Measurements from ENCODE around the gene SSBP3.
"Not testable (repeated sequence)": the region's sequence is repeated elsewhere in the genome, so short reads cannot be mapped to it uniquely, and the experiment has no call there.

The SSBP3 gene

DNA sequence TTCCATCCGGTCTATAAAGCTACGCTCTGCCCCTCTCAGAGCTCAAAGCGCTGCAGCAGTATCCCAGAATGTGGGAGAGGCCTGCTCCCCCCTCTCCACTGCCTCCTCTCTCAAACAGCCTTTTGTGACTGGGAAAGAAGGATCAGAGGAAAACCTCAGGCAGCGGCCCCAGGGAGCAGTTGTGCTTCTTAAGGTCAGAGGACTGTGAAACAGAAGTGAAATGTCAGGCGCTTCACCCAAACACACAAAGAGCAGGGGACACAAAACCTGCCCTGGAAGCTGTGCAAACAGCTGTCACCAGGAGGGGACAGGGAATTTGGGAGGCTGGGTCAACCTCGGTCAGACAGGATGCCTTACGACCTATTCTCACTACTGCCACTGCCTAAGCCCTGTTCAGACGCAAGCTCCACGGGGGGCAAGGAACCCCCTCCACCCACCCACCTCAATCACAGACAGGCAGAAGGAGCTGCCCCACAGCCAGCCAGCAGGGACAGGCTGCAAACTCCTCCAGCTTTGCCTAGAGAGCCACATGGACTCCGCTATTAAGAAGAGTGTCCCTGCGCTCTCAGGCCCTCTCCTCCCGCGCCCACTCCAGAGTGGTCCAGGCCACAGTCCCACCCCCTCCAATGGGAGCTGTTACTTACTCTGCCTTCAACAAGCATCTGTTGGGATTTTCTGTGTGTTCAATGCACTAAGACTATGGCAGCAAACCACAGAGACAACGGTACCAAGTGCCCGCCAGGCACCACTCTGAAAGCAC is 14.6 kb downstream of the SSBP3 start:
- no peak for DNase-seq

DNA sequence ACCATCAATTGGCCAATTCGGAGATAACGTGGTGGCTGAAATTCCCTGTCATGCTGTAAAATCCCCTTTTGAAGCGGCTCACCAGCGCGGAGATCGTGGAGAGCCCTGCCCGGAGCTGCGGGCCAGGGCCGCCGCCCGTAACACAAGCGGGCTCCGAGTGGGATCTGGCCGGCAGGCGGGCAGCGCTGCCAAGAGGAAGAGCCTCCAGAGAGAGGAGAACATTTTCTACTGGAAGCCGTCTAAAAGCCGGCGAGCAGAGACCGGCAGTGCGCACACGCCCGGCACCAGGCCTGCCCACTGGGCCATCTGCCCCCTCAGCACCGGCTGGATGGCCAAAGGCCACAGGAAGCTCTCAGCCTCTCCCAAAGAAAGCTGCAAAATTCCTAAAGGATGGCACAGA is 15.5 kb downstream of the SSBP3 start:
- no peak for DNase-seq

DNA sequence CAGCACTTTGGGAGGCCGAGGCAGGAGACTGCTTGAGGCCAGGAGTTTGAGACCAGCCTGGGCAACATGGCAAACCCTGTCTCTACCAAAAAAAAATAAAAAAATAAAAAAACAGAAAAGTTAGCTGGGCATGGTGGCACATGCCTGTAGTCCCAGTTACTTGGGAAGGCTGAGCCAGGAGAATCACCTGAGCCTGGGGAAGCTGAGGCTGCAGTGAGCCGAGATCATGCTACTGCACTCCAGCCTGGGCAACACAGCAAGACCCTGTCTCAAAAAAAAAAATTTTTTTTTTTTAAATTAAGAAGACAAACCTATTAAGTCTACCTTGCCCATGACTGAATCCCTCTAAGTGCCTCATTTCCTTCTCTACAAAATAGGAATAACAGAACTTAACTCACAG is 16.6 kb downstream of the SSBP3 start:
- not testable (repeated sequence) for DNase-seq

DNA sequence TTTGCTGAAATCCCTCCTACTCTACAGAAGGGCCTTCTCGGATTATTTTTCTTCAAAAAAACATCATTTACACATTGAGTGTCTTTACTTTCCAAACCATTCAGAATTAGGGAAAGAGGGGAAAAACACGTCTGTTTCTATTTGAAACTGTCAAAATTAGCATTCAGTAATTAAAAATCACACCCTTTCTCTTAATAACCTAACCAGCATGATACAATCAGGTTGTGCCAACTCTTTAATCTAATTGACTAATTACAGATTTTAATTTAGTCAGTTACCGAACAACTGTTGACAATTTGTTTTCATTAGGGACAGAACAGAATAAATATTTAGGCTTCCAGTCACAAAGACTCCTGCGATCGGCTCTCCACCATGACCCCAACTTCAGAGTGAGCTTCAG is 18.8 kb downstream of the SSBP3 start:
- no peak for DNase-seq

DNA sequence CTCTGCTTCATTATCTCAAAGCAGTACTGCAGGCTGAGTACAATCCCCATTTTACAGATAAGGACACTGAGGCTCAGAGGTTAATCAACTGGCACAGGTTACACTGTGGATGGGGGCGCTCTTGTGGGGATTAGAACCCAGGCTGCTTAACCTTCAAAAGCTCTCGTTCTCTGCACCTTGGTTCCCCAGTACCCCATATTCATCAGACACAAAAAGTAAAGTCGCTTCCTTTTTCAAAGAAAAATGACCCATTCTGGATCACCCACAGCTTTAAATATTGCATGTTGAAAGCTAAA is 20.5 kb downstream of the SSBP3 start:
- DNase-seq, result no peak

DNA sequence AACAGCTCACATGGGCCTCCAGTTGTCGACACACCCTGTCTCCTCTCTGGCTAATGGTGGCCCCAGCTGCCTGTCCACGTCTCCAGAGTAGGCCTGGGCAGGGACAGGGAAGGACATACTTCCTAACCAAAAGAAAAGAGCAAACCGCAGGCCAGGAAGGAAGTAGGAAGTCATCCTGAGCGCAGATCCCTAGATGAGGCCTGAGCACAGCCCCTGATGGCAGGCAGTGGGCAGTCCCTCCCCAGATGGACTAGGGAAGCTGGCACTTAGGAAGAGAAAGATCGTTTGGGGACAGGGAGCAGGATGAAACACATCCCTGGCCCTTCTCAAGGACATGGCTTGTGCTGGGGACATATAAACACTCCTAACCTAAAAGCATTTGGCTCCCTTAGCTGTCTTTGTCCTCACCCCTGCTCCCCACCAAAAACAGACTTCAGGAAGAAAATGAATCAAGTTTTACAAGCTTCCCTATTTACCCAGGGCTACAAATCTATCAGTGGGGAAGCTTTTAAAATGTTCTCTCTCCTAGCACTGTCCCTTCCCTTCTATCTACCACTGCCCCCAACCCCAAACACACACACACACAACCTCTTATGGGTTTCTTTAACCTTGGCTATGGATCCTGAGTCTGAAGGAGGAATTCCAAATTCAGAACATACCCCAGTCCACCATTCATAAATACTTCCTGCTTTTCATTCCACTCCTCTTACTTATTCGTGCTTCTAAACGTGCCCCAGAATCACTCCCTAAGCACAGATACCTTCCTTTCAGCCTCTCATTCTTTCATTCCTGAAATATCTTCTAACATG is 21.1 kb downstream of the SSBP3 start:
- no peak for DNase-seq

DNA sequence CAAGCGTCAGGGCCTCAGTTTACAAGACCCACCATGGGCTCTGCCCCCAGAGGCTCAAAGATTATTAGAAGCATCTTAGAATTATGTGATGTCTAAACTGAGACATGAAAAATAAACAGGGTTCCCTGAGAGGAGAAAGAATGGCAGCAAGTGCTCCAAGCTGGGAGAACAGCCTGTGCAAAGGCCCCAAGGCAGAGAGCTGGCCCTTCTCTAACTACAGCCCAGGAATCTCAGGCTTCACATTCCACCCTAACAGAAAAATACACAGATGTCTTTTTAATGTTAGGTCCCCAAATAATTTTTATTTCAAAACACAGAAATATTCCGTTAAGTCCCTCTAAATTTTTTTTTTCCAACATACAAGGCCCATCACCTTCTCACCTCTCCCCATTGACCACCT is 21.7 kb downstream of the SSBP3 start:
- DNase-seq, result no peak

DNA sequence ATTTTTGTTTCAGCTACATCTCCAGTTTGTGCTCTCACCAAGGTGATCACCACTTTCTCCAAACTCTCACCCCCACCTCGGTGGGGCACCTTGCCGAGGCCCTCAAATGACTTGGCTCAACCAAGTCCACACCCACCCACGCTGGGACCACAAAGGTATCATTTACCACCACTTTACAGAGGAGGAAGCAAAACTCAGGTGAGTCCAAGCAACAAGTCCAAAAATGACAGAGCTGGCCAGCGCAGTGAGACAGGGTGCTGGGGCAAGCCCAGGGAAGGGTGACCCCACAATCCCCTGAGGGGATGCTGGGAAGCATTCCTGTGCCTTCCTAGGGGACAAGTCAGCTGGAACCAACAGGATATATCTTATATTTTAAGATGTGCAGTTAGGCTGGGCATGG is 24.7 kb downstream of the SSBP3 start:
- DNase-seq, result no peak

DNA sequence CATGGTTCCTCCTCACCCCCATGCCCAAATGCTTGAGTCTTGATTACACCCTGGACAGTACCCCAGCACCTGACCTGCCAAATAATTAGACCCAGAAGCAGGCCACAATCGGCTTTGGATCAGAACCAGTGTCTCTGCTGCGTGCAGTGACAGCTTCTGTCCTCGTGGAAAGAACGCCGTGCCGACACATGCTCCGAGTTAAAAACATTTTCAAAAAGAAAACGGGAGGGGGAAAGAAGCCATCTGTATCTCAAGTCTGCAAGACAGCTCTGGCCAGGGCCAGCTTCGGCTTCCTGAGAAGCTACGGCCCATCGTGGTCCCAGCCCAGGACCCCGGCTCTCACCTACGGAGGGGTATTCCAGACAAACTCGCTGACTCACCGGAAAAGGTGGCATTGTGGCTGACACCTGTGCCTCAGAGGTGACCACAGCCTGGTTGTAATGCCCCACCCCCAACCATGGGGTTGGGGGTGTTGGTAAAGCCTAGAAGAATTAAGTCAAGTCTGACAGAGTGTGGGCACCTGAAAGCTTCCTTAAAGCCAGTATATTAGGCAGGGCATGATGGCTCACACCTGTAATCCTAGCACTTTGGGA is 25.8 kb downstream of the SSBP3 start:
- no peak for DNase-seq

DNA sequence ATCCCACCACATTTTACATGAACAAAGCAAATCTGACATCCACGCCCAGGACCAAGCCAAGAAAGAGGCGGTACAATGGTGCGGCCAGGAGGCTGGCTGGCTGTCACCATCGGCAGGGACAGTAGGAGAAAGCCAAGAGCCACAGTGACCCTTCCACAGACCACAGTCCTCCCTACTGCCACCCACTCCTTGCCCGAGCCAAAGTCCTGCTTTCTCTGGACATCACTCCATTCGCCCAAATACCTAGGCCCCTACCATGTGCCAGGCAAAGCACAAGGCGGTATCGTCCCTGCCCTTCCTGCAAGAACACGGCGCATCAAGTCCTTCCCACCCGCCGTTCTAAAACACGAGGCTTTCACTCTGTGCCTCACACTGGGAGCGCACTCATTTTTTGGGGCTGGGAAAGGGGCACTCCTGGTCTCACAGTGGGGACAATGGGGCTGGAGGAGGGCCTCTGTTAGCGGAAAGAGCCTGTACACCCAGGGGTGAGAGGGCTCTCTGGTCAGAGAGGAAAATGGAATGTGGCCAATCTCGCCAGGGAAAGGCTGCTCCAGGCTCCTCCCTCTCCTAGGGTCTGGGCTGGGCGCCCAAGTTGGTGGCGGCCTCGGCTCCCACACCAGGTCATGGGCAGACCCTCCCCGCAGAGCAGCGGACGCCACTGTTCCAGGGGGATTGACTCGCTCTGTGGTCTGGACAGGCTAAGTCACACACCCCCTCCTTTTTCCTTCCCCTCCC is 26.5 kb downstream of the SSBP3 start:
- DNase-seq, result no peak

DNA sequence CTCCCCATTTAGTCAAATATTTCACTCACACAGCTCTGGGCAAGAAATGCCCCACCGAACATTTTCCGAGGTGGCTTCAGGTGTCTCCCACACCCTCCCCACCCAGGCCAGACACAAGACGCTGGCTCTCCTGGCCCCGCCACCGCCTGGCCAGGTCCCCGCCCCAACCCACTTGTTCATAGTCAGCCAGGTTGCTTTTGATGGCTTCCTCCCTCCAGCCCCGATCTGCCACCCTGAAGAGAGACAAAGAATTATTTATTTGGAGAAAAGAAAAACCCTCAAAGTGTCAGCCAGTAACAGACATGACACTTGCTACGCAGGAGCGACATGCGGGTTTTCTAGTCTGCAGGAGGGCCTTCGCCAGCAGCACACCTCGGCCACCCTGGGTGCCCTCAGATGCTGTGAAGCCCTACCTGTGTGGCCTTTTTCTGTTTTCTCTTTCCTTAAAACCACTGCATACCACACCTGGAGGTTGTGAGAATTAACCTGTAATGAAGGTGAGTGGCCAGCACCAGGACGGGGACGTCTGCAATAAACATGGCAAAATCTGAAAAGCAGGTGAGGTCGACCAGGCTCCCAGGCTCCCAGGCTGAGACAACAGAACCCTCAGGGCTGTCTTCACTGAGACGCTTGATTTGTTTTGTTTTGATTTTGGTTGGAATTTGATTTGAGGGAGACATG is 27.2 kb downstream of the SSBP3 start:
- DNase-seq, result no peak

DNA sequence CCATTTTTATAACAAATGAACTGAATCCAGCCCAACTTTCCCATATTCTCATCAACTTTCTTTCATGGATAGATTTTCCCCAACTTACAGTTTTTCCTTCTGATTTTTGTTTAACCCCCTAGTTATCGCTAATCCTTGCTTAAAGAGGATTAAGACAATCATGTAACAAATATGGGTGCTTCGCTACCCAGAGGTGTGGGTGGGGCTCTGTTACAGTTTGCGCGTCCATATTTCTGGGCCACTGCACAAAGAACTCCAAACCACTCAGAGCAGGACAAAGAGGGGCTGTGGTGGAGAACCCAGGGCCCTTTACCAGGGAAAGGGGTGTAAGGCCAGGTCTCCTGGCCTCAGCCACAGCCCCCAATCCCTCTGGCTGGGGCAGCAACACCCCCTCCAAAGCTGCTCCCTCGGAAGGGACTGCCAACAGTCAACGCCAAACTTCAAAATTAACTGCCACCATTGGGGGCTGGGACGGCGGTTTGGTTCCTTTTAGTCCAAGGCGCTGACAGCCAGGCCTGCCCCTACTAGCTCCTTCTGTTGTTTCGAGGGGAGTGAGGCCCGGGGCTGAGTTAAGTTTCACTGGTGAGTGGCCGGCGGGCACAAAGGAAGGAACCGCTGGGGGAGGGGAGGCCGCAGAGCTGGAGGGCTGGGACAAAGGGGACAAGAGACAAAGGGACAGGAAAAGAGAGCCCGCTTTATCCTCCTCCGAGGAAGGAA is 27.9 kb downstream of the SSBP3 start:
- DNase-seq, result no peak

DNA sequence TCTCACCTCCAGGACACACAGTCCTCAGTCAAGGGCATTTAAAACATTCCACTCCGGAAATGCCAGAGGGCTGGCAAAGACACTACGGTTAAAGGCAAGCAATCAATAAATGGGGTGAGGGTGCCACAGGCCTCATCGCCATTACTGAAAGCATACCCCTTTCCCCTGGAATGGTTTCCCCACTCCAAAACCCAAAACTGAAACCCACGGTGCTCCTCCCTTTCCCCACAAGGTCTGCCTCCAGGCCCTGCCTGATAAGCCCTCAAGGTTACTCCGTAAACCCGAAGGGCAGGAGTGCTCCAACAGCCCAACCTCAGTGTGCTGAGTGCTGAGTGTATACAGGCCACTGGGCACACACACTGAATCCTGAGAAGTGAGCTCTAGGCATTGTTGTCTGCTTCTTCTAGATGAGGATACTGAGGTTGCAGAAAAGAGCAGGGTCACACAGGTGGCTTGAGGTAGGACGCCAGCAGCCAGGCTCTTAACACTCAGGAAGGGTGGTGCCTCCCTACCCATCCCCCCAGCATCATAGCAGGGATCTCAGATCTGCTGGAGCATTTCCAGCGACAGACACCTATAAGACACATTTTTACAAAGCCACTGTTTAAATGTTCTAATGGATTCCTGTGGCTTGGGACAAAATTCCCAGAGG is 29.0 kb downstream of the SSBP3 start:
- DNase-seq, result no peak

DNA sequence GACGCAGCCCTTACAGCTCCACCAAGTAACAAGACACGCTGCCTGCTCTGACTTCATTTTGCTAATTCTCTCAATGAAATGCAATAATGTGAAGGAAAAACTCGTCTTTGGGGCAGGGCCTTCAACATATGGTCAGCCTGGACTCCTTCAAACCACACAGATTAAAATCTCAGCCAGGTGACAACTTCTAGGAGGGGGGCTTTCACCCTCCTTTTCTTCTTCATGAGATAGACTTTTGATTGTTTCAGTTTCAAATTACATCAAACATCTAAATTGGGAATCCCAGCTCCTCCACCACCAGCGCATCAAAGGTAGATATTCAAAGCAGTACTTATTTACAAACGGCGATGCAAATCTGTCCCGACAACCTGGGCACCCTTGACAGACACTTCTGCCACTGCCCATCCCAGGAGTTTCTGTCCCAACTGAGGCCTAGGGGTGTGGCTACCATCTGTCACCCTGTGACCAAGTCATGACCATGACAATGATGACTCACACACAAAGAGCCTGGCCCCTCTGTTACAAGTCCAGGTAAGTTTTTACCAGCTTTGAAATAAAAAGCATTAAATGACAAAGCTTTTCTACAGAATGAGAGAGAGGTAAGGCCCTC is 29.7 kb downstream of the SSBP3 start:
- DNase-seq, result no peak

DNA sequence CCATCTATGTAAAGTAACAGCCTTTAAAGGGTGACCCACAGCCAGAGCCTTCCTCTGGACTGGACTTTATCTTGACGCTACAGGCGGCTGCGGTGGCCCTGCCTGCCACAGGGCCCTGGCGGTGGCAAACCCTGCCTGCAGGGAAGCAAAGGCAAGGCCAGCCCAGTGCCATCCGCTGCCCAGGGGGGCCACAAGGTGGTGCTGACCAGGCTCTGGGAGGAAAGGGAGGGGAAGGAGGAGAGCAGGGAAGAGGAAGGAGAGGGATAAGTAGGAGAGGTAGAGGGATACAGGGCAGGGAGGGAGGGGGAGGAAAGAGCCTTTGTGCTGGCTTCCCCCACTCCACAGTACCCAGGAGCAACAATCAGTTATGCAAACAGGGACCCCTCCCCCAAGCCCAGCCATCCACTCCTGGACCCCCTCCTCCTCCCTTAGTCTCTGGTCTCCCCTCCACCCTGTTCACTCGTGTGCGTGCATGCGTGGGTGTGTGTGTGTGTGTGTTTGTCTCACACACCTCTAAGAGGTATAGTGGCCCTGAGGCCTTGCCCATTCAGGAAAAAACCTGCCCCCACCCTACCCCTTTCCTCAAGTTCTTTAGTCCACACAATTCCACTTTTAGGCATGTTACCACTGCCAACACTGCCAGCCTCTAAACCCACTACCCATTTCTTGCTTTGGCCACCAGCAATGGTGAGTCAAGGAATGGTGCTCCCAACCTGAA is 30.3 kb downstream of the SSBP3 start:
- no peak for DNase-seq

DNA sequence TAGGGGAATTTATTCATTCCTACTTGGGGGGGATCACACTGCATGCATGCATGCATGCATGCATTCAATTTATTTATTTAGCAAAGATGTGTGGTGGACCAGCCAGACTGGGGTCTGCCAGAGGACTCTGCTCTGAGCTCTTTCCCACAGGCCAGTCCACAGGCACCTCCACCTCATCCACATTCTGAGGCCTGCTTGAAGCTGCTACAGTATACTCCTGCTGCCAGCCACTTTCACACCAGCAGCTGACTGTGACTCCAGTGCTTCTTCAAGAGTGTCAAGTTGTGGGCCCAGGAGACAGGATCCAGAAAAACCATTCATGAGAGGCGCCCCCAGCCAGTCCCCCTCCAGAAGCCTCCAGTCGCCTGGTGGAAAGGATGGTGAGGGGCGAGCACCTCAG is 30.9 kb downstream of the SSBP3 start:
- no peak for DNase-seq

DNA sequence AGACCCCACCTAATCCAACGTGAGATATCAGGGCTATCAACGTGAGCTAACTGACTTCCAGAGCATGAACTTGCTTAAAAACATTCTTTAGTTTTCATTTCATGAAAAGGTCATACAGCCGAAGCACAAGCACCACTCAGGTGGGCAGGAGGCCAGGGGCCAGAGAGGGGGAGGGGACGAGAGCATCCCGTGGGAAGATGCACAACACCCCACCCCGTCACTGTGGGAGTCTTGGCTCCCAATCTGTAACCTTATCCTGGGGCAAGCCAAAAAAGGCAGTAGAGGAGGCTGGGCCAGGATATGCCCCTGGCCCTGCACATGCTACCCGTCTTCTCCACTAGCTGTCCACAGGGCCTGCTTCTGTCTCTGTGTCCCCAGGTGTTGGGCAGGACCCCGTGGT is 31.4 kb downstream of the SSBP3 start:
- DNase-seq, result no peak

DNA sequence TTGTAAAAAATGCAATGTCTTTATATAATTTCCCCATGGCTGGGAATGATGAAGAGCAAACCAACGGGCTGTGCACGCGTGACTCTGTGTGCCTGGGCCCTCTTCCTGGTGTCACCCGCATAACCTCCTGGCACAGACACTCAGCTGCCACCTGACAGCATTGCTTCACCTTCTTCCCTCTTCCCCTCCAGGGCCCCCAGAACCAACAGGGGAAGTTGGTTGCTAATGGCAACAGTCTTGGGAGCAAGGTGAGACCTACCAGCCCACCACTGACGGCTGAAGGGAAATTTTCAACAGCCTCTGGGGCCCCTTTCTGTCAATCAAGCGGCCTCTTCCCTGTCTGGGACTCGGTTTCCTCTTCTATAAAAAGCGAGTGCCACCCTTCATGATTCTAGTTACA is 33.2 kb downstream of the SSBP3 start:
- DNase-seq, result no peak

DNA sequence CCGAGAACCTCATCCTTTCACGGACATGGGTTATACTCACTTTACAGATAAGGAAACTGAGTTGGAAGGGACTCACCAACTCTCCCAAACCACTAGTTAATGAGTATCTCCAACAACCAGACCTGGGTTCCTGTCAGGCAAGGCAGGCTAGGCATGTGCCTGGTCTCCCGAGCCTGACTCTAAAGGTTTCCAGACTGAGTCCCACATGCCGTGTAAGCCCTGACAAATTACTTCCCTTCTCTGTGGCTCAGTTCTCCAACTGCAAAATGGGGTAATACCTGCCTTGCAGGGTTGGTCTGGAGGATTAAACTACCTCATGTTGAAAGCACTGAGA is 34.3 kb downstream of the SSBP3 start:
- DNase-seq, result no peak

DNA sequence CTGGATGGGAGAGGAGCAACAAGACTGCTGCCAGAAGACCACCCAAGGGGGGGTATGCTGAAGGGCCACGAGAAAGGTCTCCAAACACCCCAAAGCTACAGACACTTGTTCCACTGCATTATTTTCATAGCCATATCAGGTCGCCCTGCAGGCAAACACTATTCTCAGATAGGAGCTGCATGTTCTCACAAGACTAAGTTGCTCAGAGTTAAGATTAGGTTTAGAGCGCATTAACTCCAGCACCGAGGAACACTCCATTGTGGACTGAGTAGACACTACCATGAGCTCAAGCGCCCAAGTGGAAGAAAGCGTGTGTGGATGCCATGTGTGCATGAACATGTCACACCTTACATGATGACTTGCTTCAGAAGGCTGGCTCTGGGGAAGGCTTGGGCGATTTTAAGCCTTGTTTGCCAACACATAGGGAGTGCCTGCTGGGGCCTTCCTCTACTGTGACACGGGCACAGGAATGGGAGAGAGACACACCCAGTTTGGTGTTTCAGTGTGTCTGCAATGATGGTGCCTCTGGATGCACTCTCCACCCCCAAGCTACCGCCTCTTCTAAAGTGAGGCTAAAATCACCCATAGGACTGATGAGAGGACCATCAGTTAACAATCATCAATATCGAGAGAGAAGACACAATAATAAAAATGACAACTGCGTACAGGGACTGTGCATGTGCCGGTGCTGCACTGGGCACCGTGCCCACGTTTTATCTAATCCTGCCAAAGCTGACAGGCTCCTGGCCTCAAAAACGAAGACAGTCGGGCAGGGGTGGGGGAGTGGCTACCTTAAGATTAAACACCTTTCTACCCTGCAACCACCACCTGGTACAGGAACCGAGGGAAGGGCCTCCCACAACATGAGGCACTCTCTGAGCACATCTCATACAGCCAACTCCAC is 34.9 kb downstream of the SSBP3 start:
- no peak for DNase-seq

Measured in NCI-H146 (cell line).